Measurements from ENCODE around the gene KMT2A. TPM values are rescaled to one million over a fixed set of nuclear protein-coding genes. Genes with fewer than 3 reads are reported as not detected.

KMT2A gene
- total and polyA plus RNA-seq, 10 of the 15 experiments (the other 5 are each of a cell fraction or from before 2014, with no cell fraction given) = 6.1 to 56.9 (median 25.4) TPM

GRCh38 chr11:118436639-118437207, 431 bp downstream of the KMT2A start:
- CTCF ChIA-PET = no interaction called here
- Histone ChIP-seq H4K20me1 (ENCODE audit: control insufficient read depth, insufficient read depth) (no peaks in the 10 kb centered on the region; the same call in 1 of the 2 replicates), H3K4me1 (ENCODE audit: control insufficient read depth, insufficient read depth, low read length) (peaks cover 10% of the 10 kb centered on the region), H2AFZ (ENCODE audit: control insufficient read depth, low read depth, low read length) (peak overlapping the region; percentile 33; the same call in 1 of the 2 replicates), H3K4me2 (ENCODE audit: control insufficient read depth, insufficient read depth) (peak overlapping the region; percentile 26), H3K4me3 (peak overlapping the region; percentile 94), H3K79me2 (ENCODE audit: control insufficient read depth, insufficient read depth, low read length) (peaks cover 54% of the 10 kb centered on the region), H3K27me3 (replicated peaks in 1 of 2; ENCODE audit: control insufficient read depth in 2 of 2, insufficient read depth in 2 of 2, low read length in 1 of 2) (no peaks in the 10 kb centered on the region), H3K9me3 (replicated peaks; ENCODE audit: control insufficient read depth, insufficient read depth, low read length) (no peaks in the 10 kb centered on the region), H3K27ac (ENCODE audit: control insufficient read depth, insufficient read depth) (peak overlapping the region; percentile 69), H3K36me3 (ENCODE audit: control insufficient read depth in 2 of 2, insufficient read depth in 2 of 2, low read length in 1 of 2) (no peaks in the 10 kb centered on the region), H3K9ac (ENCODE audit: control insufficient read depth, insufficient read depth, low read length) (peak overlapping the region; percentile 87)
- TF ChIP-seq LARP7 (IDR thresholded peaks at IDR 0.05) (peak; percentile 11; the same call in 1 of the 2 replicates), IKZF2 (IDR thresholded peaks at IDR 0.05) (peak; percentile 8 to 15; a peak in 1 of 4 replicates), POLR2AphosphoS5 (IDR thresholded peaks at IDR 0.05; ENCODE audit: low read length) (no peak)
- BruUV-seq (replicated peaks) = no TSS peak
- SMC1A ChIA-PET (ENCODE audit: uncharacterized antibody, unreplicated experiment) = interaction anchor here (1.7 kb wide), 1 partner anchor 32 kb away, joined by 6 read pairs; no protein-coding TSS in a partner anchor
- under 1% methylated on average over 24 of the region's 55 CpGs for WGBS (ENCODE audit: insufficient coverage, insufficient replicate concordance, low lambda C conversion rate, missing lambda C conversion rate)
- RAD21 ChIA-PET (ENCODE audit: unreplicated experiment) = interaction anchor here (0.5 to 3.0 kb wide), 5 partner anchors 12 to 52 kb away, joined by 3 to 12 read pairs (median 8); no protein-coding TSS in a partner anchor
- in situ Hi-C loops (cut with MboI) = no loop called here
- ATAC-seq (peak; percentile 1; the same call in 1 of the 3 replicates), DNase-seq (ENCODE audit: low read depth, low spot score) (no peak), FAIRE-seq (no peak)
- POLR2A ChIA-PET = interaction anchor here (0.7 to 1.8 kb wide), 3 partner anchors 11 to 184 kb away, joined by 4 to 14 read pairs (median 4); partner anchors contain the start of gene MPZL3
- intact Hi-C loops (cut with micrococcal nuclease; ENCODE audit: unreplicated experiment) = loop anchor here (10.0 kb wide), 1 partner anchor 622 kb away; no protein-coding TSS in a partner anchor
